ENCODE measurements around the gene SMAD3. TPM values are rescaled to one million over a fixed set of nuclear protein-coding genes. Genes with fewer than 3 reads are reported as not detected.

SMAD3 gene
- total and polyA plus RNA-seq, 4 donors = 10.9 to 41.6 (median 23.4) TPM

GRCh38 chr15:67079361-67079760, 14.0 kb downstream of the SMAD3 start:
- DNase-seq = no peak
- 60 to 87% methylated on average over 3 of the region's 3 CpGs for WGBS, 2 donors
- H3K27ac ChIP-seq (ENCODE audit: low read depth in 1 of 2, low read length in 1 of 2) = peak overlapping the region in 1 of 2 donors; percentile 28
- no peaks in the 10 kb centered on the region for H3K27me3 ChIP-seq (ENCODE audit: control insufficient read depth in 3 of 3, insufficient read depth in 3 of 3, low read length in 2 of 3)
- H3K36me3 ChIP-seq (ENCODE audit: control insufficient read depth in 4 of 4, insufficient read depth in 4 of 4, low read length in 4 of 4) = peaks cover 0 to 9% (median 2%) of the 10 kb centered on the region in 4 donors
- H3K4me1 ChIP-seq (ENCODE audit: control insufficient read depth in 5 of 5, insufficient read depth in 5 of 5, low read length in 5 of 5) = peaks cover 2 to 31% (median 16%) of the 10 kb centered on the region in 5 donors
- H3K9ac ChIP-seq (ENCODE audit: insufficient read depth in 1 of 2, low read length in 2 of 2) = no peak overlapping the region
- no peak for TF ChIP-seq CTCF (IDR thresholded peaks at IDR 0.05; ENCODE audit: control extremely low read depth, extremely low read depth)
- ATAC-seq (ENCODE audit: insufficient read depth, low FRiP score) = no peak
- no peaks in the 10 kb centered on the region for H3K9me3 ChIP-seq (ENCODE audit: control insufficient read depth in 4 of 4, insufficient read depth in 3 of 4, low read length in 3 of 4)
- no peak overlapping the region for H3K4me3 ChIP-seq

- TF ChIP-seq CTCF (IDR thresholded peaks at IDR 0.05; ENCODE audit: control extremely low read depth, extremely low read depth) = no peak
- H3K9ac ChIP-seq (ENCODE audit: insufficient read depth in 1 of 2, low read length in 2 of 2) = no peak overlapping the region
- no peaks in the 10 kb centered on the region for H3K9me3 ChIP-seq (ENCODE audit: control insufficient read depth in 4 of 4, insufficient read depth in 3 of 4, low read length in 3 of 4)
- 46 to 50% methylated on average over 12 of the region's 12 CpGs for WGBS, 2 donors
- H3K36me3 ChIP-seq (ENCODE audit: control insufficient read depth in 4 of 4, insufficient read depth in 4 of 4, low read length in 4 of 4) = peaks cover 0 to 9% (median 2%) of the 10 kb centered on the region in 4 donors
- H3K27ac ChIP-seq (ENCODE audit: low read depth in 1 of 2, low read length in 1 of 2) = peak overlapping the region; percentile 61 to 79
- H3K4me3 ChIP-seq = no peak overlapping the region
- DNase-seq (no peak), ATAC-seq (ENCODE audit: insufficient read depth, low FRiP score) (peak; percentile 66)
- peaks cover 2 to 32% (median 16%) of the 10 kb centered on the region in 5 donors for H3K4me1 ChIP-seq (ENCODE audit: control insufficient read depth in 5 of 5, insufficient read depth in 5 of 5, low read length in 5 of 5)
- no peaks in the 10 kb centered on the region for H3K27me3 ChIP-seq (ENCODE audit: control insufficient read depth in 3 of 3, insufficient read depth in 3 of 3, low read length in 2 of 3)
Observed at GRCh38 chr15:67080118-67080899, 14.9 kb downstream of the SMAD3 start.

- Histone ChIP-seq H3K4me3 (no peak overlapping the region), H3K9me3 (ENCODE audit: control insufficient read depth in 4 of 4, insufficient read depth in 3 of 4, low read length in 3 of 4) (no peaks in the 10 kb centered on the region), H3K9ac (ENCODE audit: insufficient read depth in 1 of 2, low read length in 2 of 2) (no peak overlapping the region), H3K27ac (ENCODE audit: low read depth in 1 of 2, low read length in 1 of 2) (peak overlapping the region; percentile 61 to 66), H3K4me1 (ENCODE audit: control insufficient read depth in 5 of 5, insufficient read depth in 5 of 5, low read length in 5 of 5) (peaks cover 9 to 33% (median 22%) of the 10 kb centered on the region in 5 donors), H3K27me3 (ENCODE audit: control insufficient read depth in 3 of 3, insufficient read depth in 3 of 3, low read length in 2 of 3) (no peaks in the 10 kb centered on the region), H3K36me3 (ENCODE audit: control insufficient read depth in 4 of 4, insufficient read depth in 4 of 4, low read length in 4 of 4) (peaks cover 0 to 6% (median 2%) of the 10 kb centered on the region in 4 donors)
- DNase-seq (no peak), ATAC-seq (ENCODE audit: insufficient read depth, low FRiP score) (peak; percentile 11)
- TF ChIP-seq CTCF (IDR thresholded peaks at IDR 0.05; ENCODE audit: control extremely low read depth, extremely low read depth) = no peak
- WGBS, 2 donors = 18 to 28% methylated on average over 10 of the region's 10 CpGs
Observed at GRCh38 chr15:67080900-67081431, 15.6 kb downstream of the SMAD3 start.
